CD4-positive, alpha-beta T cell treated with Interleukin-4 for 4 hours (primary cell): ENCODE data around the gene PPIE.
A peak's percentile ranks its signal among the peaks of the same experiment; 100 is the strongest.
"Not testable (repeated sequence)": the region's sequence is repeated elsewhere in the genome, so short reads cannot be mapped to it uniquely, and the experiment has no call there.

Source experiments
- DNase-seq: peaks from one replicate; pipeline ENCODE4 v3.0.0-alpha.2; 2020

PPIE gene

DNA sequence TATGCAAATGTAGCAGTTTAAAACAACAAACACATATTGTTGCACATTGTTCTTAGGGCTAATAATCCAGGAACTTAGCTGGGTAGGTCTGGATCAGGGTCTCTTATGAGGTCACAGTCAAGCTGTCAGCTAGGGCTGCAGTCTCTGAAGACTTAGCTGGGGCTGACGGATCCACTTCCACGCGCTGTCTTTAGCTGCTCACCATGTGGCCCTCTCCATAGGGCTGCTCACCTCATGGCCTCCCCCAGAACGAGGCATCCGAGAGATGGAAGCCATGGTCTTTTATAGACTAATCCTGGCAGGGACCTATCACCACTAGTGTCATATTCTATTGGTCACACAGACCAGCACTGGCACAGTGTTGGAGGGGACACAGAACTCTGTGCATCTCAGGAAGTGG is 41.1 kb downstream of the PPIE start:
- DNase-seq, result no peak

DNA sequence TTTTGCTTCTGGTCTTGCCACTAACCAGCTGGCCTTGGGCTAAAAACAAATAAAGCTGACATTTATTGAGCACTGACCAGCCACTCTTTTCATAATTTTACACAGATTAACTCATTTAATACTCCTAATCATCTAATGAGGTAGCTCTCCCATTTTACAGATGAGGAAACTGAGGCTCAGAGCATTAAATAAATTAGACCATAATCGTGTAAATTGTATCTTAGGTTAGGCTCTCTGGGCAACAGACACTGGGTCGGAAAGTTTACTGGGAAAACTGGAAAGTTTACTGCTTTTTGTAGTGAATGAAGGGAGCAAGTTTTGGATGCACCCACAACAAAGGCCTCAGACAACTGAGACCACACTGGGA is 42.6 kb downstream of the PPIE start:
- no peak for DNase-seq

DNA sequence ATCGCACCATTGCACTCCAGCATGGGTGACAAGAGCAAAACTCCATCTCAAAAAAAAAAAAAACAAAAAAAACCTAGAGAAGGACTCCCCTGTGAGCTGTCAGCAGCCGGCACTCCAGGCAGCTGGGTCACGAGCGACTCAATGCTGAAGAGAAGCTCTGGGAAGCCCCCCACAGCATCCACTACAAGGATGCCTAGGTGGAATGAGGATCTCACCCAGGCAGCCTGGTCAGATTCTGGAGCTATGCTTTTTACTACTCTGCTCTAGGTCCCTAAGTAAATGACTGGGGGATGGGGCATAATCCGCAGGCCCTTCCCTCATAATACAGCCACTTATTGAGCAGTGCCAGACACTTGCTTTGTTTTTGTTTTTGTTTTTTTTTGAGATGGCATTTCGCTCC is 43.4 kb downstream of the PPIE start:
- DNase-seq, result no peak

DNA sequence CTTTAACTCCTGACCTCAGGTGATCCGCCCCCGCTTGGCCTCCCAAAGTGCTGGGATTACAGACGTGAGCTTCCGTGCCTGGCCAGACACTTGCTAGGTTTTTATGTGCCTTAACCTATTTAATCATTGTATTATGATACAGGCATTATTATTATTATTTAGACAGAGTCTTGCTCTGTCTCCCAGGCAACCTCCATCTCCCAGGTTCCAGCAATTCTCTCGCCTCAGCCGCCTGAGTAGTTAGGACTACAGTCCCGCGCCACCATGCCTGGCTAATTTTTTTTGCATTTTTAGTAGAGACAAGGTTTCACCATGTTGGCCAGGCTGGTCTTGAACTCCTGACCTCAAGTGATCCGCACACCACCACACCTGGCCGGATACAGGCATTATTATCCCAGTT is 44.0 kb downstream of the PPIE start:
- DNase-seq, result not testable (repeated sequence)

DNA sequence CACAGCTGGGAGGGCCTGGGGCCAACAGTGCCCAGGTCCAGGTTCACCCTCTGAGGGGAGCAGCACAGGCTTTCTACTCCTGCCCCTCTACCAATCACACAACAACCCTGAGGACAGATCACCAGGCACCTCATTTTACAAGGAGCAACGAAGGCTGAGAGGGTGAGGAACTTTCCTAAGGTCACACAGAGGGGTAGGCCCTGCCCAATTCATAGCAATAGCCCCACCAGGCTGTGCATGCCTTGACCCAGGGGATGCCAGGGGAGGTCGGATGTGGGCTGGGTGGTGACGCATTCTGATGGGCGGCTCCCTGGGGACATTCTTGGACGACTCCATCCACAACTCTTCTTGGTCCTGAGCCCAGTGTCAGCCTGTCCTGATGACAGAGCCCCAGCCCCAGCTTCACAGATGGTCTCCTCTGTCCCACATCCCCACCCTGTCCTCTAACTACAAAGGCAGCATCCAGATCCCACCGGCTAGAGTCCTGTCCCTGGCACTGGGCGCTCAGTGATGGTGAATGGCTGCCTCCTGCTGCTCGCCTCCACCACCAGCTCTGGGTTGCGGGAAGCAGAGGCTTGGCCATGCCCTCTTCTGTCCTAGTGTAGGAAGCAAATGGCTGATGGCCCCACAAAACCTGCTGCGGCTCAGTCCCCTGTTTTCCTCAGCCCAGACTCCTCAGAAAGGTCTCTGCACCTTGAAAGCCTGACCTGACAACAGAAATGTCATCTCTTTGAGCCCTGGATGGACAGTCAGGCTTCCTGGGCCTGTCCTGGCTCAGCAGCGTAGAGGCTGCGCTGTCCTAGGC is 47.8 kb downstream of the PPIE start:
- not testable (repeated sequence) for DNase-seq

DNA sequence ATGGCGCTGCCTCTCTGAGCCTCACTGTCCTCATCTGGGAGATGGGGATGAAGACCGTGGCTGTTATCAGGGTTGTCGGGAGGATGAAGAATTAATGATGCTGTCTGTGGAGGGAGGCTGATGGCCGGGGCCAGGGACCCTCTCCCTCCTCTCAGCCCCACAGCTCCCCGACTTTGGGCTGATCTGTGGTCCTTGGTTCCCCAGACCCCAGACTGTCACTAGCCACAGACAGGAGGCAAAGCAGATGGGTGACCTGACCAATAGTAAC is 48.4 kb downstream of the PPIE start:
- not testable (repeated sequence) for DNase-seq

DNA sequence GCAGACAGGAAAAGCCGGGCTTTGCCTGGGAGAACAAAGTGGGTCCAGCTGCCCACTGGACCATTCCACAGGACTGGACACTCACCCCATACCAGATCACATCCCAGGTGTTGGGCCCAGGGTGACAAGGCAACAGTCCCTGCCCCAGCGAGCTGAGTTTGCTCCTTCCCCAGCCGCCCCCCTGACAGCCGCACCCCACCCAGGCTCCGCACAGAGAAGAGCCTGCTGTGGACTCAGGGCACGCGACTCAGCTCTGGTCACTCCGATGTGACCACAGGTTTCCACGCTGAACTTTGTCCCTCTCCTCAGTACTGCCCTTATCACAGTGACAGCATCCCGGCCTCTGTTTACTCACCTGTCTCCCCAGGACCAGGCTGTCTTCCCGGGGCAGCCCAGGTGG is 48.8 kb downstream of the PPIE start:
- no peak for DNase-seq

DNA sequence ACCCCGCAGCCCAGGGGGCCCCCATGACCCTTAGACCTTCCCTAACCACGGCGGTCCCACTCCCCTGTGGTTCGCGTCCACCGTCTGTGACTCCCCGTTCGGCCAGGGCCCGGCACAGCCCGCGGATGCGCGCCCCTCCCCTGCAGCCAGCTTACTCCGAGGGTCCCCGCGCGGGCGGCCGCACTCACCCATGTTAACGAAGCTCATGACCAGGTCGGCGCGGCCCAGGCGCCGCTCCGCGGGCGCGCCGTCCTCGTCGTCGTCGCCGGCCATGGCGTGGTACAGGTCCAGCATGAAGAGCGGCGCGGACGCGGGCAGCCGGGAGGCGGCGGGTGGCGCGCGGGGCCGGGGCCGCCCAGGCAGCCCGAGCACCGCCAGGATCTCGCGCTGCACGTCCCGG is 49.3 kb downstream of the PPIE start:
- not testable (repeated sequence) for DNase-seq

DNA sequence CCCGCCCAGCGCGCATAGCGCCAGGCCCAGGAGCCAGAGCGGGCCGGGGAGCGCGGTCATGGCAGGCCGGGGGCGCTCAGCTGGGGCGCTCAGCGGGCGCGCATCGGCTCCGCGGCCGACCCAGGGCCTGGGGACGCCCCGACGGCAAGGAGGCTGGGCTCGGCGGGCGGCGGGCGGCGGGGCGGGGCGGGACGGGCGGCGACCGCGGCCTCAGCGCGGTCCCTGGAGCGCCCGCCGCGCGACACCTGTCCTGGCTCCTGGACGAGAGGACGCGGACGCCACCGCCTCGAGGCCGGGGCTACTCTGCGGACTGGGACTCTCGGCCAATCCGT is 49.7 kb downstream of the PPIE start:
- no peak for DNase-seq

DNA sequence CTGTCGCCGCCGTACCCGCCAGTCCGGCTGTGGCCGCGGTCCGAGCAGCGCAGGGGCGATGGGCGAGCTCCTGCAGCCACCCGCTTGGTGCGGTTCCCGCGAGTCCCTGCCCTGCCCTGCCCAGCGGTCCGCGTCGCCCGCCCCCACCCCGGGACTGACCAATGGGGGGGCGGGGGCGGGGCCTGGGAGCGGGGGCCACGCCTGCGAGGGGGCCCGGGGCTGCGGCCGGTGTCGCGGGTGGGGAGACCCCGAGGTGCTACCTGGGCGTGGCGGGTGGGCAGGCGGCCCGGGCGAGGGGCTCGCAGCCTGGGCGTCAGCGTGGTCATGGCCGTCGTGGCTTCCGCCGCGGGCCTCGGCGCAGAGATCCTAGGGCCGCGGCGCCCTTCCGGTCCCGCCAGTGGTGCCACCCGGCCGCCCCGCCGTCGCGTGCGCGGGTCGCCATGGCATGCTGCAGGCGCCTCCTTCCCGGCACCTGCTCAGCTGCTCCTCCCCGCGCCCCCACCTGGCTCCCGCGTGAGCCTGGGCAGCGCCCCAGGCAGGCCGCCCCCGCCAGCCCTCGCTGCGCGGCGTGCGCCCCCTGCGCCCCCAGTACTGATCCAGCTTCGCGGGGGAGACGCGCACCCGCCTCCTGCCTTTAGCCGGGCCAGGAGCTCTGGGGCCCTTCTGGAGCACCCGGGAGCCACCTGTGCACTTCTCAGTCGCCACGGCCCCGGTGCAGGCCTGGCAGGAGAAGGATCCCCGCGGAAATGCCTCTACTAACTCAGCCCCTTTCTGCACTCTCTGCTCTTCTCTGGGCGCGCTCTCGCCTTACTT is 50.3 kb downstream of the PPIE start, which contains the start of gene BMP8B:
TSS of gene BMP8B (minus strand) at position 108 of the 813 bp plus-strand sequence. CDS start 380 bp downstream, outside the sequence.
- DNase-seq, result peak; percentile 30

DNA sequence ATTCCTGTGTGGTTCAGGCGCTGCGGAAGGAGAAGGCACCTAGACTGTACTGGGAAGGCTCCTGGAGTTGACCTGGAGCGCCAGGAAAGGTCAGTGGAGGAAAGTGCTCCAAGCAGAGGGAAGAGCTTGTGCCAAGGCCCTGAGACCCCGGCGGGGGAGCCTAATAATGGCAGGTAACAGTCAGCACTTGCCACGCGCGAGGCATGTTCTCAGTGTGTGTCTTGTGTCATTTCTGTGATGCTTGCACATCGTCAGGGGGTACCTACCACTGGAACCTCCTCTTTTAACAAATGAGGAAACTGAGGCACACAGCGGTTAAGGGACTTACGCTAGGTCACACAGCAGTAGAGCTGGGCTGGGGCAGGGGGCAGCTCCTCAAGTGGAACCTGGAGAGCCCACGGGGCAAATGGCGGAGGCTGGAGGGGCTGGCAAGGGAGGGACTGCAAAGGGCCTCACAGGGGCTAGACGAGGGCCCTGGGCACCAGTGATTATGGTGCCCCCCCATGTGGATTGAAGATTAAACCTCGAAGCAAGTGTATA is 51.0 kb downstream of the PPIE start:
- no peak for DNase-seq

DNA sequence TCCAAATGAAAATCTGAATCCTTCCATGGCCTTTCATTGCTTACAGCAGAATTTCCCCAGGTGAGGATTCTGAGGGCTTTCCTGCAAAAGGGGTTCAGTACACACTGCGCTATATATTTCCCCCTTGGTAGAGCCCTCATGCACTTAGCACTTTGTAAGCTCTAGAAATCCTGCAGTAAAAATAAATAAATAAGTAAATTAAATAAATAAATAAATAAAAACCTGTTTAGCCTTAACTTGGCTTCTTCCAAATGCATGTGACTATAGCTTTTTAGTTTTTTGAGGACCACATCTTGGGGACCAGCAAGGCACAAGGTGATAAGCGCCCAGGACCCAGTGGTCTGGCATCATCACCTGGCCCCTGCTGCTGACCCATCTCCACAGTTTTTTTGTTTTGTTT is 53.2 kb downstream of the PPIE start:
- no peak for DNase-seq

DNA sequence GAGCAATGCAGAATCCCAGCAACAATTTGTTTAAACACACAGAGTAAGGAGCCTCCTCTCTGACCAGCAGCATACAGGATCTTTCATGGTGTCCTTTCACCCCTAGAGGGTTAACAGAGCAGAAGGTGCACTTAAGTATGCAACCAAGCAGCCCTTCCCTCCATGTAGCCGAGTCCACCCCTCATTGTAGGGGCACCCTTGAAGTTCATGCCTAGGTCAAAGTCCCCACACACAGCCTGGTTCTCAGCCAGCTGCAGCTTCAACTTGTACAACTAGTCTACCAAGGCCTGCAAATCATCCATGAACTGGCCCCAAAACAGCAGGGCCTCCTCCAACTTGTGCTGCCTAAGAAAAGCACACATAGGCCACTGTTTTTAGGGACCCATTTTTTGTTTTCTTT is 57.0 kb downstream of the PPIE start:
- no peak for DNase-seq

DNA sequence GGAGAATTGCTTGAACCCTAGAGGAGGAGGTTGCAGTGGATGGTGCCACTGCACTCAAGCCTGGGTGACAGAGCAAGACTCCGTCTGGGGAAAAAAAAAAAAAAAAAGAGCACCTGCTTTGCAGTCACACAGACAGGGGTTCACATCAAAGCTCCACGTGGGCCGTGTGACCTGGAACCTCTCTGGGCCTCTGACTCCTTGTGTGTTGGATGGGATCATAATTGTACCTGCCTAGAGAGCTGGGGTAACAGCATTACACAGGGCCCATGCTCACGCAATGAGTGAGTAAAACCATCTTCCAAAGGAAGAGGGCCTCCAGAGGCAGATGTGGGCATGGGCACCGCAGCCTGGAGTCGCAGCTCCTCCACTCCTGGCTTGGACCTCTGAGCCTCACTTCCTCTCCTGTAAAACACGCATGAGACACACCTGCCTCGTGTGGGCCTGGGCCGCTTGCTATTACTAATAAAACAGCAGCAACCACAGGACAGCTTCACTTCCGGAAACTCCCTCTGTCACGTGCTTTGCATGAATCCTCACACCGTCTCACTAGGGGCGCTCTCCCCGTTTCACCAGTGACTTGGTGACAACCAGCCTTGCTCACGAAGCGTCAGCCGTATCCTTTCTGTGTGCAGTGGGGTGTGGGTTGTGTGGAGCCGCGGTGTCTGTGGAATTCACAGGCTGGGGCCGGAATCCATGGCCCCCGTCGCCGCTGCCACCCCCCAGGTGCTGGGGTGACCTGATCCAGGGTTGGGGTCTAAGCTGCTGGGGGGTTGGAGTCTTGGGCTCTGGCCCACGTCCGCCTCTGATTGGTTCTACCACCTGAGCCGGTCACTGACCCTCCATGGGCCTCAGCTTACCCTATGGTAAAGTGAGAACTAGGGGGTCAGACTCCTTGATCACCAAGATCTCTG is 60.4 kb downstream of the PPIE start:
- peak; percentile 95 for DNase-seq

DNA sequence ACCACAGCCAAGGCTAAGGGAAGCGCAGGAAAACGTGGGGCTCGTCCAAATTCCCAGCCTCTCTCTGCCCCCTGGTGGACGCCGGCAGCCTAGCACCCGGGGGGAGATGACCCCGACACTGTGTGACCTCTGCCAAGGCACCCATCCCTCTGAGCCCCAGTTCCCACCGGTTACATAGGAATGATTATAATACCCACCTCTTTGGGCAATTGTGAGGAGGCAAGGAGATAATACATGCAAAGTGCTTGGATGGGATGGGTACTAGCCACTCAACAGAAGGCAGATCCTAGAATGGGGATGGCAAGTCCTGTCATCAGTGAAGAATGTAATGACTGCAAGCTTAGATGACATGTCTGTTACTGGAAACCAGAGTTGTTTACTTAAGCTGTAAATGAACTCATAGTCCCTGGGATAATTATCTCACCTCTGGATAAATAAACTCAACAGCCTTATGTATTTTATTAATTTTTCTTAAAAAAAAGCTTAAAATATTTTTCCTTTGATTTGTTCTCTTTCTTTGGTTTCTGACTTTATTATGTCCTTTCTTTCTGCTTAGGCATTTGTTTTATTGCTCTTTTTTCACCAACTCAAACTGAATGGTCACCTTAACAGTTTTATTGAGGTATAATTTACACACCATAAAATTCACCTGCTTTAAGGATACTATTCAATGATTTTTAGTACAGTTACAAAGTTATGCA is 61.2 kb downstream of the PPIE start:
- peak; percentile 59 for DNase-seq

DNA sequence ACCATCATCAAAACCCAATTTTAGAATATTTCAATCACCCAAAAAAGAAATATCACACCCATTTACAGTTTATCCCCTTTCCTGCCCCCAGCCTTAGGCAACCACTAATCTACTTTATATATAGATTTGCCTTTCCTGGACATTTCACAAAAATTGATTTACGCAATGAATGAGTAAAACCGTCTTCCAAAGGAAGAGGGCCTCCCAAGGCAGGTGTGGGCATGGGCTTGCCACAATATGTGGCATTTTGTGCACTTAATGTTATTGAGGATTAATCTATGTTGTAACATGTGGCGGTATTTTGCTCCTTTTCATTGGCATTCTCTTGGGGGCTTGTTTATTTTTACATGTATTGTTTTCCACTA is 61.8 kb downstream of the PPIE start:
- DNase-seq, result no peak

DNA sequence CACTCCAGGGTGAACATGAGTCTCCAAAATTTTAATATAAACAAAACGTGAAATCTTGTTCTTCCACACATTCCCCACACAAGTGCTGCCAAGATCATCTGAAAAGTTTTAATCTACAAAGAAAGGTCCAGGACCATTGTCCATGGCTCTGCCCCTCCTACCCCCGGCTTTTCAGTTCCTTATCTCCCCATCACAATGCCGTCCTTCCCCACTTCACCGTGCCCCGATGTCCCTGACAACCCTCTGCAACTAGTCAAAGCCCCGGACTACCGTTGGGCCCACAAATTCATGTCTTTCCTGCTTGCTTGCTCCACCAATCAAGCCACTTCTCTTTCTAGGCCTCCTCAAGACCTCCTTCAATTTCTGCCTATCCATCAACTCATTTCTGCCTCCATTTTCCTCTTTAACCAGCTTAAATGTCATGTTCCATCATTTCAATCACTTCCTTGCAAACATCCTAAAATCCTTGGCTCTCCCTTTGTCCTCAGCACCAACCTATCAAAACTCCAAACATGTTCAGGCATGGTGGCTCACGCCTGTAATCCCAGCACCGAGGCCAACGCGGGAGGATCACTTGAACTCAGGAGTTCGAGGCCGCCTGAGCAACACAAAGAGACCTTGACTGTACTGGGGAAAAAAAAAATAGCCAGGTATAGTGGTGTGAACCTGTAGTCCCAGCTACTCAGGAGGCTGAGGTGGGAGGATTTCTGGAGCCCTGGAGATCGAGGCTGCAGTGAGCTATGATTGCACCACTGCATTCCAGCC is 64.0 kb downstream of the PPIE start:
- no peak for DNase-seq

DNA sequence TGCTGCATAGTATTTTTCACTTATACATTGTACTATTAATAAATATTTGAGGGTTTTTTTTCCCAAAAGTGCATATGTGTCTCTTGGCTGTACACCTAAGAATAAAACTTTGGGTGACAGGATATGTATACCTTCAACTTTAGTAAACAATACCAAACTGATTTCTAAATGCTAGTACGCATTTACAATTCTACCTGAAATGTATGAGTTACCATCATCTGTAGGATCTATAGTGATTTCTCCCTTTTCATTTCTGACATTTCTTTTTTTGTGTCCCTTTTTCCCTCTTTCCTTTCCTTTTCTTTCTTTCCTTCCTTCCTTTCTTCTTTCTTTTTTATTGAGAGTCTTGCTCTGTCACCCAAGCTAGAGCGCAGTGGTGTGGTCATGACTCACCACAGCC is 66.7 kb downstream of the PPIE start:
- no peak for DNase-seq

DNA sequence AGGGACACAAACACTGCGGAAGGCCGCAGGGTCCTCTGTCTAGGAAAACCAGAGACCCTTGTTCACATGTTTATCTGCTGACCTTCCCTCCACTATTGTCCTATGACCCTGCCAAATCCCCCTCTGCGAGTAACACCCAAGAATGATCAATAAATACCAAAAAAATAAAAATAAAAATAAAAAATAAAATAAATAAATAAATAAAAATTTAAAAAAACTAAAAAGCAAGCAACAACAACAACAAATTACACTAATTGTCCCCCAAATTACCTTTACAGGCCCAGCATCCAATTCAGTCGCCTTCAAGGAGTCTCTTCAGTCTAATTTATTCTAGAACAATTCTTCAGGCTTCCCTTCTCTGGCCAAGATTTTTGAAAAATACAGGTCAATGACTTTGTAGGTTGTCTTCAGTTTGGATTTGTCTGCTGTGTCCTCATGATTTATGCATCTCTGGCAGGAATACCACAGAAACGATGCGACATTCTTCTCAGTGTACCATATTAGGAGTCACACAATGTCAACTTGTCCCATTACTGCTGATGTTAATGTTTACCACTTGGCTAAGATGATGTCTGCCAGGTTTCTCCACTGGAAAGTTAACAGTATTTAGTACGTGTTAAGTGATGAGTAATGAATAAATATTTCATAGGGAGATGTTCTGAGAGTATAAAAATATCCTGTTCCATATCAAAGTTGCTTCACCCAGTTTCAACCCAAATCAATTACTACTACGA is 70.3 kb downstream of the PPIE start:
- DNase-seq, result no peak

DNA sequence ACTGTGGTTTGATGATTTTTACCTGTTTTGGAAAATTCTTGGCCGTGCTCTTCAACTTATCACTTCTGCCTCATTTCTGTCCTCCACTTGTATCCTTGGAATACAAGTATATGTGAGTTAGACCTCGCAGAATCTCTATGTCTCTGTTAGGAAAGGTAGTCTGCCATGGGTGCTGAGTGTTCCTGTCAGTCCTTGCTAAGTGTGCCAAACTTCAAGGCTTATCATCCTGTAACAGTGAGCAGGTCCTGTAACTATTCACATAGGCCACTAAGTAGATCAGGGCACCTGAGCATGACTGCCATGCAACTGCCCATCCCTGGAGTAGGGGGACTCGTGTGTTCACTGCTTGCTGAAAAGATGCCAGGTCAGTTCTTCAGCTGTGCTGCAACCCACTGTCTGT is 74.2 kb downstream of the PPIE start:
- DNase-seq, result no peak
